ENCODE results near the gene PRIMA1. TPM values are rescaled to one million over a fixed set of nuclear protein-coding genes. Genes with fewer than 3 reads are reported as not detected.

Gene PRIMA1
- total and polyA plus RNA-seq, 2 experiments from 2014 or later: 2.1 to 3.5 TPM

- H3K4me3 Mint-ChIP-seq: no peak overlapping the region
- Histone ChIP-seq H3K4me1 (ENCODE audit: insufficient read depth) (peaks cover 8% of the 10 kb centered on the region), H3K79me2 (replicated peaks; ENCODE audit: insufficient read depth) (no peaks in the 10 kb centered on the region), H3F3A (replicated peaks; ENCODE audit: low read depth) (peaks cover 4% of the 10 kb centered on the region; the same call in 1 of the 2 replicates), H3K9me2 (ENCODE audit: insufficient read depth) (no peaks in the 10 kb centered on the region), H2AFZ (no peak overlapping the region), H4K20me1 (replicated peaks; ENCODE audit: insufficient read depth) (no peaks in the 10 kb centered on the region; the same call in 1 of the 2 replicates), H3K27ac (ENCODE audit: low read depth) (no peak overlapping the region), H3K4me3 (no peak overlapping the region), H3K27me3 (ENCODE audit: insufficient read depth) (peaks cover 29% of the 10 kb centered on the region), H3K36me3 (ENCODE audit: insufficient read depth) (no peaks in the 10 kb centered on the region), H3K4me2 (no peak overlapping the region)
- TF ChIP-seq STAT1 (IDR thresholded peaks at IDR 0.05; ENCODE audit: unreplicated experiment) (no peak), ZNF462 (CRISPR knock-in tag; IDR thresholded peaks at IDR 0.05) (no peak), ZNF331 (CRISPR knock-in tag; IDR thresholded peaks at IDR 0.05; ENCODE audit: low read depth) (no peak), NANOG (IDR thresholded peaks at IDR 0.05; ENCODE audit: borderline replicate concordance) (no peak), EZH2 (IDR thresholded peaks at IDR 0.05; ENCODE audit: low read depth, unreplicated experiment) (no peak), REST (IDR thresholded peaks at IDR 0.05; ENCODE audit: unreplicated experiment) (no peak), CTCF (conservative IDR thresholded peaks at IDR 0.05; ENCODE audit: low read depth in 2 of 2) (no peak), POLR2AphosphoS5 (IDR thresholded peaks at IDR 0.05; ENCODE audit: low read depth) (no peak), JUNB (IDR thresholded peaks at IDR 0.05; ENCODE audit: unreplicated experiment) (no peak), ZNF114 (CRISPR knock-in tag; IDR thresholded peaks at IDR 0.05) (no peak), CREB1 (CRISPR knock-in tag; IDR thresholded peaks at IDR 0.05; ENCODE audit: low read depth) (no peak), EZH2phosphoT487 (IDR thresholded peaks at IDR 0.05; ENCODE audit: unreplicated experiment) (no peak), ETS1 (IDR thresholded peaks at IDR 0.05) (no peak)
- H3K36me3 Mint-ChIP-seq (ENCODE audit: low read depth): no peaks in the 10 kb centered on the region
- no peak for ATAC-seq
- H3K4me1 Mint-ChIP-seq: peaks cover 10% of the 10 kb centered on the region; the same call in 2 of the 3 replicates
- no peaks in the 10 kb centered on the region; the same call in 2 of the 3 replicates for H3K9me3 Mint-ChIP-seq
- H3K27me3 Mint-ChIP-seq (ENCODE audit: insufficient read depth, low read depth, poor library complexity): peaks cover 35% of the 10 kb centered on the region
- DNase-seq (ENCODE audit: low spot score): no peak
- H3K27ac Mint-ChIP-seq: no peak overlapping the region
These were observed 3.4 kb downstream of the PRIMA1 start for GRCh38 chr14:93784878-93785277.

All from GM23338 (cell line).